ENCODE data around the gene SLC38A1.
"Not testable (repeated sequence)": the region's sequence is repeated elsewhere in the genome, so short reads cannot be mapped to it uniquely, and the experiment has no call there.

The SLC38A1 gene

DNA sequence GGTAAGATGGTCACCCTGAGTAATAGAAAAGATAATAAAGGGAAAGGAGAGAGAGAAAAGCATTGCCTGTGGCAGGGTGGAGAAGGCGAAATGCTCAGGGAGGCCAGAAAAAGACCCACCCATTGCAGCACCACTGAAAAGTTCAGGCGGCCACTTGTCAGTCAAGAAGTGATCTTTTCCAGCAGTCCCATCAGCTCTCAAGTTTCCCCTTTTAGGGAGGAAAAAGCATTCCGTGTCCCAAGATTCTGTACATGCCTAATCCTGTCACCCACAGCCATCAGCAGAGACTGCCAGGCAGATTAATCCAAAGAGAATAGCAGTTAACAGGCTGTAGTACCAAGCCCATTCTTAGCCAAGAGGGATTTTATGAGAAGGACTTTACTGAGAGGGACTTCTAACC lies 11.9 kb downstream of the SLC38A1 start:
- H3K4me1 ChIP-seq: no peaks in the 10 kb centered on the region
- no peak for TF ChIP-seq Cebpa-rat (IDR thresholded peaks at IDR 0.05)
- peaks cover 94% of the 10 kb centered on the region for H4K20me1 ChIP-seq
- no peak overlapping the region for H3K4me3 ChIP-seq
- H3K9ac ChIP-seq: no peak overlapping the region
- no peak overlapping the region for H3K4me2 ChIP-seq
- H3K27ac ChIP-seq: no peak overlapping the region
- H3K9me3 ChIP-seq: peaks cover 98% of the 10 kb centered on the region
- no peaks in the 10 kb centered on the region for H3K27me3 ChIP-seq
- H3K36me3 ChIP-seq: peaks cover 98% of the 10 kb centered on the region

DNA sequence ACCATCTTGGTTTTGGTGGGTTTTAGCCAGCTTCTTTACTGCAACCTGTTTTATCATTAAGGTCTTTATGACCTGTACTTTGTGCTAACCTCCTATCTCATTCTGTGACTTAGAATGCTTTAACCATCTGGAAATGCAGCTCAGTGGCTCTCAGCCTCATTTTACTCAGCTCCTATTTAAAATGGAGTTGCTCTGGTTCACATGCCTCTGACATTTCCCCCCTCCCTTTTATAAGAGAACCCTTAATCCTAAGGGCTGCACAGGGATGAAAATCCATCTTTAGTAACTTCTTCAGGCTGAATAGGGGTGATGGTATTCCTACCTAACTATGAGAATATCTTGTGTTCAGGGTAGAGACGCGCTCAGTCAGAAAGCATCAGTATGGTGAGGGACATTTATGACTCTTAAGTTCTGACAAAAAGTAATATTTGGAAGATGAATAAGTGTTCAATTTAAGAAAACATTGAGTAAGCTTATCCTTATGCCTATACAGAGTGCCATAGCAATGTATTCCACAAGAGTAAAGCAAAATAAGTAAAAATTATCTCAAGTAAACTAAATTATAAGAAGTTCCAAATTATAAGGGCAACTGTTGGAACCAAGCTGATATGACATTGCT lies 15.2 kb downstream of the SLC38A1 start:
- Histone ChIP-seq H3K9me3 (peaks cover 98% of the 10 kb centered on the region), H3K9ac (no peak overlapping the region), H3K36me3 (peaks cover 96% of the 10 kb centered on the region), H3K27ac (no peak overlapping the region), H4K20me1 (peaks cover 89% of the 10 kb centered on the region), H3K4me2 (no peak overlapping the region), H3K4me3 (no peak overlapping the region), H3K27me3 (no peaks in the 10 kb centered on the region), H3K4me1 (no peaks in the 10 kb centered on the region)
- no peak for TF ChIP-seq Cebpa-rat (IDR thresholded peaks at IDR 0.05)

DNA sequence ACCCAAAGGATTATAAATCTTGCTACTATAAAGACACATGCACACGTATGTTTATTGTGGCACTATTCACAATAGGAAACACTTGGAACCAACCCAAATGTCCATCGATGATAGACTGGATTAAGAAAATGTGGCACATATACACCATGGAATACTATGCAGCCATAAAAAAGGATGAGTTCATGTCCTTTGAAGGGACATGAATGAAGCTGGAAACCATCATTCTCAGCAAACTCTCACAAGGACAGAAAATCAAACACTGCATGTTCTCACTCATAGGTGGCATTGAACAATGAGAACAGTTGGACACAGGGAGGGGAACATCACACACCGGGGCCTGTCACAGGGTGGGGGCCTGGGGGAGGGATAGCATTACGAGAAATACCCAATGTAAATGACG lies 16.8 kb downstream of the SLC38A1 start:
- Histone ChIP-seq H4K20me1 (peaks cover 87% of the 10 kb centered on the region), H3K36me3 (peaks cover 95% of the 10 kb centered on the region), H3K9me3 (peaks cover 97% of the 10 kb centered on the region)
- not testable (repeated sequence) for H3K27ac ChIP-seq, H3K4me3 ChIP-seq, H3K9ac ChIP-seq, H3K27me3 ChIP-seq, H3K4me1 ChIP-seq, H3K4me2 ChIP-seq

DNA sequence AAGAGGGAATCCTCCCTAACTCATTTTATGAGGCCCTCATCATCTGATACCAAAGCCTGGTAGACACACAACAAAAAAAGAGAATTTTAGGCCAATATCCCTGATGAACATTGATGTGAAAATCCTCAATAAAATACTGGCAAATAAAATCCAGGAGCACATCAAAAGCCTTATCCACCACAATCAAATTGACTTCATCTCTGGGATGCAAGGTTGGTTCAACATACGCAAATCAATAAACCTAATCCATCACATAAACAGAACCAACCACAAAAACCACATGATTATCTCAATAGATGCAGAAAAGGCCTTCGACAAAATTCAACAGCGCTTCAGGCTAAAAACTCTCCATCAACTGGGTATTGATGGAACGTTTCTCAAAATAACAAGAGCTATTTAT lies 18.9 kb downstream of the SLC38A1 start:
- peaks cover 87% of the 10 kb centered on the region for H4K20me1 ChIP-seq
- H3K4me2 ChIP-seq, H3K4me1 ChIP-seq, H3K4me3 ChIP-seq, H3K27me3 ChIP-seq, H3K9ac ChIP-seq, H3K27ac ChIP-seq: not testable (repeated sequence)
- H3K36me3 ChIP-seq: peaks cover 96% of the 10 kb centered on the region
- peaks cover 98% of the 10 kb centered on the region for H3K9me3 ChIP-seq

DNA sequence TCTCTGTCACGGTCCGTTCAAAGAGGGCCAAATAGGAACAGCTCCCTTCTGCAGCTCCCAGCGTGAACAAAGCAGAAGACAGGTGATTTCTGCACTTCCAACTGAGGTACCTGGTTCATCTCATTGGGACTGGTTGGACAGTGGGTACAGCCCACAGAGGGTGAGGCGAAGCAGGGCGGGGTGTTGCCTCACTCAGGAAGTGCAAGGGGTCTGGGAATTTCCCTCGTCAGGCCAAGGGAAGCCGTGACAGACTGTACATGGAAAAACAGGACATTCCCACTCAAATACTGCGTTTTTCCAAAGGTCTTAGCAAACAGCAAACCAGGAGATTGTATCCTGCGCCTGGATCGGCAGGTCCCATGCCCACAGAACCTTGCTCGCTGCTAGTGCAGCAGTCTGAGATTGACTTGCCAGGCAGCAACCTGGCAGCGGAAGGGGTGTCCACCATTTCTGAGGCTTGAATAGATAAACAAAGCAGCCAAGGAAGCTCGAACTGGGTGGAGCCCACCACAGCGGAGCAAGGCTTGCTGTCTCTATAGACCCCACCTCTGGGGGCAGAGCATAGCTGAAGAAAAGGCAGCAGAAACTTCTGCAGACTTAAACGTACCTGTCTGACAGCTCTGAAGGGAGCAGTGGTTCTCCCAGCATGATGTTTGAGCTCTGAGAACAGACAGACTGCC lies 22.7 kb downstream of the SLC38A1 start:
- peaks cover 77% of the 10 kb centered on the region for H3K9me3 ChIP-seq
- H3K4me3 ChIP-seq: no peak overlapping the region

DNA sequence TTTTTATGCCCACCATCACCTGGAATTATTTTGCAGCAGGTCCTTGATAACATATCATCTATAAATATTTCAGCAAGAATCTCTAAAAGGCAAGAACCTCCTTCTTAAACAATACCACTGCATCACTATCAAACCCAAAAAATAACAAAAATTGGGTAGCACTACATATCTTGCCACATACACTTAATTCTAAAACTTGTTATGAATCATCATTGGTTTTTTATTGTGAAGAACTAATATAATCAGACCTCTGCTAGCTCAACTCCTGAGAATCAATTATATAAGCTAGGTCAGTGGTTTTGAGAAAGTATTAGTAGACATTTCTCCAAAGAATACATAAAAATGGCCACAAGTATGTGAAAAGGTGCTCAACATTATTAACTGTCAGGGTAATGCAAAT lies 23.8 kb downstream of the SLC38A1 start:
- H3K4me2 ChIP-seq: no peak overlapping the region
- H3K9ac ChIP-seq: no peak overlapping the region
- TF ChIP-seq Cebpa-rat (IDR thresholded peaks at IDR 0.05): no peak
- H3K4me3 ChIP-seq: no peak overlapping the region
- peaks cover 99% of the 10 kb centered on the region for H4K20me1 ChIP-seq
- H3K27me3 ChIP-seq: no peaks in the 10 kb centered on the region
- peaks cover 71% of the 10 kb centered on the region for H3K9me3 ChIP-seq
- no peak overlapping the region for H3K27ac ChIP-seq
- H3K4me1 ChIP-seq: no peaks in the 10 kb centered on the region
- H3K36me3 ChIP-seq: peaks cover 95% of the 10 kb centered on the region

More for the DNA sequence above, 22.7 kb downstream of the SLC38A1 start:
- H3K36me3 ChIP-seq: peaks cover 95% of the 10 kb centered on the region
- no peaks in the 10 kb centered on the region for H3K4me1 ChIP-seq
- peaks cover 98% of the 10 kb centered on the region for H4K20me1 ChIP-seq
- no peaks in the 10 kb centered on the region for H3K27me3 ChIP-seq
- no peak overlapping the region for H3K4me2 ChIP-seq
- no peak overlapping the region for H3K9ac ChIP-seq
- no peak overlapping the region for H3K27ac ChIP-seq
- no peak for TF ChIP-seq Cebpa-rat (IDR thresholded peaks at IDR 0.05)

DNA sequence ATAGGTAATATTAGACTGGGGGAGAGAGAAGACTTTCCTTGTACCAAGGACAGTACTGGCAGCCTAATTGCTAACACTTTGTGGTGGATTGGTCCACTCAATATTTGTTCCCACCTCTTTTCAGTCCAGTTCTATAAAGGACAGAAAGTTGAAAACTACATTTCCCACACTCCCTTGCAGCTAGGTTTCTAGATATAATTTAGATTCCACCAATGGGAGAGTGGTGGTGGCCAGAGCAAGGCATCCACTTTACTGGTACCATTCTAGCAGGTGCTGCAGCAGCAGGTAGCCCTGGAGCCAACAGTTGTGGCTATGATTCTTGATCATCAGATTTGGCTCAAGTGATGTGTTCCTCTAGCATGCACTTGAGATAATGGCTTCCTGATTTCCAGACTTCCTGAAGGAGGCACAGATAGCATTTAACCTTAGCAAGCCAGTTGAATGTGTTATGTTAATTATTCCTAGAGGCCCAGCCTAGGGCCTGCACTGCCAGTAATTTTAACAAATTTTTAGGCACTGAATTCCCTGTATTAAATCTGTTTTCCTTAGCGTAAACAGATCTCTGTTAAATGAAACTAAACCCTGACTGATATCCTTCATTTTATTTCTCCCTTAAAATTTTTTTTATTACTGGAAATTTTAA lies 24.4 kb downstream of the SLC38A1 start:
- Histone ChIP-seq H3K36me3 (peaks cover 96% of the 10 kb centered on the region), H3K4me3 (no peak overlapping the region), H3K9ac (no peak overlapping the region), H3K9me3 (peaks cover 66% of the 10 kb centered on the region), H3K4me2 (no peak overlapping the region), H3K27me3 (no peaks in the 10 kb centered on the region), H4K20me1 (peaks cover 99% of the 10 kb centered on the region), H3K4me1 (no peaks in the 10 kb centered on the region), H3K27ac (no peak overlapping the region)
- TF ChIP-seq Cebpa-rat (IDR thresholded peaks at IDR 0.05): no peak

DNA sequence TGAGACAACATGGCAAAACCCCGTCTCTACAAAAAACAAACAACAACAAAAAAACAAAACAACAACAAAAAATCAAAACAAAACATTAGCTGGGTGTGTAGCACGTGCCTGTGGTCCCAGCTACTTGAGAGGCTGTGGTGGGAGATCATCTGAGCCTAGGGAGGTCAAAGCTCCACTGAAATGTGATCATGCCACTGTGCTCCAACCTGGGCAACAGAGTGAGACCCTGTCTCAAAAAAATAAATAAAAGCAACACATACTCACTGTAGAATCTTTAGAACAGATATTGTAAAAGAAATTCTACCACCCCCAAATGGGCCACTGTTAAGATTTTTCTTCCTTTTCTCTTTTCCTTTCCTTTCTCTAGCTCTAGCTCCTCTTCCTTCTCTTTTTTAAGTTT lies 26.3 kb downstream of the SLC38A1 start:
- Histone ChIP-seq H3K36me3 (peaks cover 98% of the 10 kb centered on the region), H3K4me1 (peaks cover 2% of the 10 kb centered on the region; the same call in 1 of the 2 replicates), H4K20me1 (peaks cover 100% of the 10 kb centered on the region), H3K27ac (no peak overlapping the region), H3K9ac (no peak overlapping the region), H3K27me3 (no peaks in the 10 kb centered on the region), H3K4me3 (no peak overlapping the region), H3K9me3 (peaks cover 49% of the 10 kb centered on the region), H3K4me2 (no peak overlapping the region)
- TF ChIP-seq Cebpa-rat (IDR thresholded peaks at IDR 0.05): no peak

DNA sequence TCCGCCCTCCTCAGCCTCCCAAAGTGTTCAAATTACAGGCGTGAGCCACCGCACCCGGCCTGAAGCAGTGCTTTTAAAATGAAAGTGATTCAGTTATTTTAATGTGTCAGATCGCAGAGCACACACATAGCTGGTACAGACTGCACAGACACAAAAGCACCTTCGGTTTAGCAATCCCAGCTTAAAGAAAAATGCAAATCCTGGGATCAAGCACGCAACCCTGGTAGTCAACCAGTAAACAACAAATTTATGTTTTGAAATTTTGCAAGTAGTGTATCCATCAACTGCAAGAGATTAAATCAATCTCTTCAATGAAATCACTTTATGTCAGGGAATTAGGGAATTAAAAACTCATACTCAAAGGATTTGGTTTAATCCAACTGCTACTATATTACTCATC lies 28.4 kb downstream of the SLC38A1 start:
- Histone ChIP-seq H3K4me1 (peaks cover 19% of the 10 kb centered on the region; the same call in 1 of the 2 replicates), H4K20me1 (peaks cover 100% of the 10 kb centered on the region), H3K4me2 (no peak overlapping the region), H3K27ac (no peak overlapping the region), H3K9ac (no peak overlapping the region), H3K9me3 (peaks cover 27% of the 10 kb centered on the region), H3K4me3 (no peak overlapping the region), H3K36me3 (peaks cover 95% of the 10 kb centered on the region), H3K27me3 (no peaks in the 10 kb centered on the region)
- TF ChIP-seq Cebpa-rat (IDR thresholded peaks at IDR 0.05): no peak

DNA sequence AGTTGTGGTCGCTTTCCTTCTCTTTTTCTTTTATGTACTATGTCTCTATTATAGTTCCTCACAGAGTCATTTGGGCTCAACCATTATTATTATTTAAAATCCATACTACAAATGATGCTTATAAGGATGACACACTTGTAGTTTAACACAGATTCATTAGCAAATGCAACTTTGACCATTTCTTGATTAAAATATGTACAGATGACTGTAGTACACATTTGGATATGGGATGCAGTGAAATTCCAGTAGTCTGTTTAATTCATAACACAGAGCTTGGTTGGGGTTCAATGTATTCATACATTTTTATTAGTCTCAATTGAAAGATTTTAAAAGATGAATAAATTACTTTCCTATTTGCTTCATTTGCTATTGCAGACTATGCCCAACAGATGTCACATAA lies 30.0 kb downstream of the SLC38A1 start:
- peaks cover 99% of the 10 kb centered on the region for H4K20me1 ChIP-seq
- H3K36me3 ChIP-seq: peaks cover 93% of the 10 kb centered on the region
- H3K9me3 ChIP-seq: peaks cover 11% of the 10 kb centered on the region; the same call in 1 of the 2 replicates
- H3K27me3 ChIP-seq: no peaks in the 10 kb centered on the region
- H3K9ac ChIP-seq: no peak overlapping the region
- no peak overlapping the region for H3K4me2 ChIP-seq
- H3K4me3 ChIP-seq: no peak overlapping the region
- peaks cover 35% of the 10 kb centered on the region for H3K4me1 ChIP-seq
- TF ChIP-seq Cebpa-rat (IDR thresholded peaks at IDR 0.05): no peak
- no peak overlapping the region for H3K27ac ChIP-seq

Measured in BLaER1 (cell line).